Endothelial cell (in vitro differentiated cells): ENCODE measurements around the gene STRA6. TPM values are rescaled to one million over a fixed set of nuclear protein-coding genes. Genes with fewer than 3 reads are reported as not detected.

Source experiments
- DNase-seq: peaks from one replicate; pipeline ENCODE4 v3.0.0; 2021; ENCODE audit warnings: low spot score
- H3K27ac Mint-ChIP-seq: one replicate; pipeline ENCODE4 v1.8.0; 2021; ENCODE audit warnings: mixed read lengths, inconsistent platforms; ENCODE audit not compliant: unreplicated experiment
- H3K27me3 Mint-ChIP-seq: one replicate; pipeline ENCODE4 v1.8.0; 2021; ENCODE audit warnings: mild to moderate bottlenecking, moderate library complexity, mixed read lengths, inconsistent platforms; ENCODE audit not compliant: unreplicated experiment
- H3K36me3 Mint-ChIP-seq: one replicate; pipeline ENCODE4 v1.8.0; 2021; ENCODE audit warnings: mild to moderate bottlenecking, low read depth, mixed read lengths, inconsistent platforms; ENCODE audit not compliant: unreplicated experiment
- H3K4me1 Mint-ChIP-seq: one replicate; pipeline ENCODE4 v1.8.0; 2021; ENCODE audit warnings: mild to moderate bottlenecking, mixed read lengths, inconsistent platforms; ENCODE audit not compliant: unreplicated experiment
- H3K4me3 Mint-ChIP-seq: one replicate; pipeline ENCODE4 v1.8.0; 2021; ENCODE audit warnings: mild to moderate bottlenecking, mixed read lengths, inconsistent platforms; ENCODE audit not compliant: unreplicated experiment
- H3K9me3 Mint-ChIP-seq: one replicate; pipeline ENCODE4 v1.8.0; 2021; ENCODE audit warnings: mixed read lengths, inconsistent platforms; ENCODE audit not compliant: unreplicated experiment
- CTCF ChIP-seq: fragments of 200-600 bp; sonication (generic); IDR thresholded peaks from one replicate; pipeline ENCODE4 v1.5.0; 2021; ENCODE audit warnings: antibody characterized with exemption; ENCODE audit not compliant: unreplicated experiment
- total RNA-seq: library from RNA; stranded (reverse); fragmentation: NEBNext Ultra II Directional; extraction: Animal tissue kit (Norgen Biotek cat#: 25700); gene quantifications from one replicate; pipeline ENCODE4 v1.2.1, GENCODE V29; 2021; ENCODE audit not compliant: unreplicated experiment

STRA6 gene
- total RNA-seq, 1 donor from 2014 or later = 9.2 TPM

DNA sequence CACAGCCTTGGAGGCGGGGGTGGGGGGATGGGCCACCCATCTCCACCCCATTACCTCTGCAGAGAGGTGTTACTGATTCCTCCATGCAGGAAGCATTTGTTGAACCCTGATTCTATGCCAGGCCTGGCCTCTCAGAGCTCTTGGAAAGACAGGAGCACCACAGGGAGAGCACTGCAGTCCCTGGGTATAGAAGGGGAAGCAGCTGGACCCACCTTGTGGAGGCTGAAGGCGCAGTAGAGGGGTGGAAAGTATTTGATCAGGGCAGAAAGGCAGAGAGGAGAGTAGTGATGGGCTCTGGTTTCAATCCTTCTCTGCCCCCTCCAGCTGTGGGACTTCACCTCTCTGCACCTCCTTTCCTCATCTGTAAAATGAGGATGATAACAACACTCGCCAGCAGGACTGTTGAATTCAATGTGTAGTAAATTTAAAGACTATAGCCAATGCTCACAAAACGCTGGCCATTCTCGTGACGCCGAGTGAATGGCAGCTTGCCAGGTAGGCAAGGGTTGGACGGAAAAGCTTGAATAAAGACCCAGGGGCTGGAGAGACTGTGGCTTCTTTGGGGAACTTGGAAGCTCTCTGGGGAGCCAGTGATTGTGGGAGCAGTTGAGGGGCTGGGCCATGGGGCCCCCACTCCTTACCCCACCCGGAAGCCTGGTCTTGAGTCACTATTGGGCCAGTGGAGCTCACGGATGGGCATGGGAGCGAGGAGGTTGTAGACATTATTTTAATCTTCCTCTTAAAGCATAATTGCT is 25.6 kb upstream of the STRA6 start:
- Mint-ChIP-seq H3K4me1 (peaks cover 11% of the 10 kb centered on the region), H3K4me3 (no peak overlapping the region), H3K27ac (no peak overlapping the region), H3K9me3 (no peaks in the 10 kb centered on the region), H3K36me3 (peaks cover 3% of the 10 kb centered on the region), H3K27me3 (peaks cover 17% of the 10 kb centered on the region)
- no peak for TF ChIP-seq CTCF
- no peak for DNase-seq

DNA sequence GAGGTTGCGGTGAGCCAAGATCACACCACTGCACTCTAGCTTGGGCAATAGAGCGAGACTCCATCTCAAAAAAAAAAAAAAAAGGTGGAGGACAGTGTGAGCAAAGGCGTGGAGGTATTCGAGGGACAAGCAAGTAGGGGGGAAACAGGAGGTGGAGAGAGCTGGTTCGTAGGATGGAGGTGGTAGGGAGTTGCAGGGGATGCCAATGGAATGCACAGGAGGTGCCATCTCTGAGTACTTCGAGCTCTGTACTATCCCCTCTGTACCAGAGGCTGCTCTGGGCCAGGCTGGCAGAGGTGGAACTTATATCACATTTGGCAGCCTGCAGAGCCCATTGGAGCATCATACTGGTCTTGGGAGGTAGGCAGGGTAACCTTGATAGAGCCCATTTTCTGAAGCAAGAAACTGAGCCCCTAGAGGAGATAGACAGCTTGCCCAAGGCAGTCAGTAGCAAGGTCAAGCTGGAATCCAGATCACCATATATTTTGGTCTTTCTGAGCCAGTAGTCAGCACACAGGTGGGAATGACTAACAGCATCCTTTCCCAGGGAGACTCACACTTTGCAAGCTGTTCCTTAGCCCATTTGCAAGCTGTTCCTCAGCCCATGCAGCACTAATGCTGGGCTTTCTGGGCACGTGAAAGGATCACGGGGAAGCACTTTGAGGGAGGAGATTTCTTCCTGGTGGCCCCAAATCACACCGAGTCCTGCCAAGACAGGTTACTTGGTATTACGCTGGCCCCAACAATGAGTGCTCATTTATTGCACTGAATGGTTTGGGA is 24.4 kb upstream of the STRA6 start:
- no peak overlapping the region for H3K4me3 Mint-ChIP-seq
- H3K36me3 Mint-ChIP-seq = peaks cover 3% of the 10 kb centered on the region
- no peak overlapping the region for H3K27ac Mint-ChIP-seq
- H3K4me1 Mint-ChIP-seq = peaks cover 11% of the 10 kb centered on the region
- H3K27me3 Mint-ChIP-seq = peaks cover 18% of the 10 kb centered on the region
- DNase-seq = no peak
- TF ChIP-seq CTCF = no peak
- no peaks in the 10 kb centered on the region for H3K9me3 Mint-ChIP-seq

DNA sequence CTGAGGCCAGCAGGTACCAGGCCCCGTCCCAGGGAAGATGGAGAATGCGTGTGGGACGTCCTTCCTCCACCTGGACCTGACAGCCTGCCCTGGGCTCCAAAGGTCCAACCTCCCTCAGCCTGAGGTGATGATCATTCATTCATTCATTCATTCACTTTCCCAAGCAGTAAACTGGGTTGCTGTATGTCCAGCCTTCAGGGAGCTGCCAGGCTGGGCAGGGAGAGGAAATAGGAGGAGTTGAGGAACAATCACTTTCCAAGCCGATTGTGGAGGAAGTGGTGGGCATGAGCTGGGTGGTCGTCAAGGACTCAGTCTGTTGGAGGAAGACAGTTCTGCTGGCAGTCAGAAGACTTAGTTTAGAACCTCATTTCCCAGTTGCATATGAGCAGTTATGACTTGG is 23.3 kb upstream of the STRA6 start:
- Mint-ChIP-seq H3K36me3 (peaks cover 3% of the 10 kb centered on the region), H3K27me3 (peaks cover 18% of the 10 kb centered on the region), H3K9me3 (no peaks in the 10 kb centered on the region), H3K27ac (no peak overlapping the region), H3K4me3 (no peak overlapping the region), H3K4me1 (peaks cover 15% of the 10 kb centered on the region)
- DNase-seq = no peak
- TF ChIP-seq CTCF = no peak

GRCh38 chr15:74222240-74223119 is 19.9 kb upstream of the STRA6 start:
- peaks cover 3% of the 10 kb centered on the region for H3K36me3 Mint-ChIP-seq
- DNase-seq = no peak
- no peak for TF ChIP-seq CTCF
- no peaks in the 10 kb centered on the region for H3K9me3 Mint-ChIP-seq
- peaks cover 21% of the 10 kb centered on the region for H3K4me1 Mint-ChIP-seq
- H3K4me3 Mint-ChIP-seq = no peak overlapping the region
- no peak overlapping the region for H3K27ac Mint-ChIP-seq
- H3K27me3 Mint-ChIP-seq = peaks cover 25% of the 10 kb centered on the region
